Activated CD8-positive, alpha-beta memory T cell treated with anti-CD3 and anti-CD28 coated beads for 36 hours (primary cell): ENCODE measurements around the gene RNF44. TPM values are rescaled to one million over a fixed set of nuclear protein-coding genes. Genes with fewer than 3 reads are reported as not detected.
"Not testable (repeated sequence)": the region's sequence is repeated elsewhere in the genome, so short reads cannot be mapped to it uniquely, and the experiment has no call there.

Experiments
- CTCF ChIA-PET: fragments of 350-600 bp; sonication (Branson Sonifier 250); formaldehyde crosslinking; loops from one replicate; lab custom pipeline; 2021; ENCODE audit warnings: antibody characterized with exemption; lab: Charles Lee
- POLR2A ChIA-PET: fragments of 350-600 bp; sonication (Branson Sonifier 250); formaldehyde crosslinking; loops from one replicate; lab custom pipeline; 2021; ENCODE audit warnings: antibody characterized with exemption; lab: Charles Lee
- total RNA-seq, 2 experiments: library from RNA; stranded (reverse); gene quantifications; one replicate each; pipeline ENCODE4 v1.2.3, GENCODE V29; 2021

The RNF44 gene
- total RNA-seq, 2 experiments from 2014 or later: 47.2 to 50.5 TPM

DNA sequence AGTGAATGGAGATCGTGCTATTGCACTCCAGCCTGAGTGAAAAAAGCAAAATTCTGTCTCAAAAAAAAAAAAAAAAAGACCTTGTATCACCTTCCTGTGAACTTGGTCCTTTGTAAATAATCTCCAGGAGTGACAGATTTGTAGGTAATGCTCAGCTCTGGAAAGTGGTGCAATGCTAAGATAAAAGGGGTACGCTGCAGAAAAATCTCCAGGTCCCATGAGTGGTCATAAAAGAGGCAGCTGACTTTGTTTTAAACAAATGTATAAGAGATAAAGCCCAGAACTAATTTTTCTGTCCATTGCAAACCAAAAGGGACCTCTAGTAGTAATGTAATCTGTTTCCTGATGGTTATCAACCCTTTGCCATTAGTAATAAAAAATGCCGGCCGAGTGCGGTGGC lies 33.7 kb downstream of the RNF44 start:
- ChIA-PET POLR2A (no interaction called here), CTCF (no interaction called here)

DNA sequence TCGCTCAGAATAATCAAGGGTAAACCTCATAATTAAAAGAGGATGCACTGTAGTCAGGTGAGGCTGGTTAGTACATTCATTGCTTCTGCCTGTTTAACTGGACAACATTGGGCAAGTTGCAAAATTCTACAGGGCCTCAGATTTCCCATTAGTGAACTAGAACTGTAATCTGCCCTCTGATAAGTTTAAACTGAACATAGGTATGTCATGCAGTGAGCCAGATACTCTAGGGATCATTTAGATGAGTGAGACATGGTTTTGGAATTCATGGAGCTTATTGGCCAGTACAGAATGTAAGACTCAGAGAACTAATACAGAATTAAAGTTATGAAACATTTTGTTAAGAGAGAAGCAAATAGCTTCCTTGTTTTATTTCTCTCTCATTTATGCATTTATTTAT lies 35.9 kb downstream of the RNF44 start:
- CTCF ChIA-PET: no interaction called here
- POLR2A ChIA-PET: no interaction called here

DNA sequence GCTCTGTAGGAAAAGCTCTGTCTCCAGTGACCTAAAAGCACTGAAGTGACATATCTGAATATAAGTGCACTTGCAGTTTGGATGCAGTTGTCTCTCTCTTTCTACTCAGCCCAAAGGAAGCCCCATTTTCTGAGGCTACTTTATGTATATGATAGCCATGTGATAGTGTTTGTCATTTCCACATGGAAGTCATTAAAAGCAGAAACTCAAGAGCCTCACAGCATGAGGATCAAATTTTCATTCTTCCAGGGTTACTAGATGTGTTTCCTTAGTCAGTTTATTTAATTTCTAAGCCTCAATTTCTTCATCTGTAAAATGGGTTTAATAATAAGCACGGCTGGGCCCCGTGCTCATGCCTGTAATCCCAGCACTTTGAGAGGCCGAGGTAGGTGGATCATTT lies 36.7 kb downstream of the RNF44 start:
- ChIA-PET CTCF (interaction anchor here (1.0 kb wide), 1 partner anchor 86 kb away, joined by 3 read pairs; no protein-coding TSS in a partner anchor), POLR2A (no interaction called here)

DNA sequence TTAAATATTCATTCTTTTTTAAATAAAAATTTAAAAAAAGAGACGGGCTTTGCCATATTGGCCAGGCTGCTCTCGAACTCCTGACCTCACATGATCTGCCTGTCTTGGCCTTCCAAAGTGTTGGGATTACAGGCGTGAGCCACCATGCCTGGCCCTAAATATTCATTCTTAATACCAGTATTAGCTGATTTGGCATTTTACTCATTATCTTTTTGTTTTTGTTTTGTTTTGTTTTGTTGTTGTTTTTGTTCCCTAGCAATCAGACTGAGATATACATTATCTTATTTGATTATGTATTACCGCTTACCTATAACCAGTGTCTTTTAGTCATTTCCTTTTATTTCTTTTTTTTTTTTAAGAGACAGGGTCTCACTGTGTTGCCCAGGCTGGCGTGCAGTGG lies 37.9 kb downstream of the RNF44 start:
- ChIA-PET POLR2A (no interaction called here), CTCF (interaction anchor here (0.8 to 1.0 kb wide), 2 partner anchors 52 to 85 kb away, joined by 3 to 4 read pairs; no protein-coding TSS in a partner anchor)

DNA sequence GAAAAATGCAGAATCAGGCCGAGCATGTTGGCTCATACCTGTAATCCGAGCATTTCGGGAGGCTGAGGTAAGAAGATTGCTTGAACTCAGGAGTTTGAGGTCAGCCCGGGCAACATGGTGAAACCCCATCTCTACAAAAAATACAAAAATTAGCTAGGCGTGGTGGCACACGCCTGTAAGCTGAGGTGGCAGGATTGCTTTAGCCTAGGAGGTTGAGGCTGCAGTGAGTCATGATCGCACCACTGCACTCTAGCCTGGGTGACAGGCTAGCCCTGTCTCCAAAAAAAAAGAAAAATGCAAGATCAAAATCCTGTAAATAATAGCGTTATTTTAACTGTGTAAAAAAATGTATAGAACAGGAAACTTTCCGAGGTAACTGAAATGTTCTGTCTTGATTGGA lies 39.4 kb downstream of the RNF44 start:
- CTCF ChIA-PET: no interaction called here

DNA sequence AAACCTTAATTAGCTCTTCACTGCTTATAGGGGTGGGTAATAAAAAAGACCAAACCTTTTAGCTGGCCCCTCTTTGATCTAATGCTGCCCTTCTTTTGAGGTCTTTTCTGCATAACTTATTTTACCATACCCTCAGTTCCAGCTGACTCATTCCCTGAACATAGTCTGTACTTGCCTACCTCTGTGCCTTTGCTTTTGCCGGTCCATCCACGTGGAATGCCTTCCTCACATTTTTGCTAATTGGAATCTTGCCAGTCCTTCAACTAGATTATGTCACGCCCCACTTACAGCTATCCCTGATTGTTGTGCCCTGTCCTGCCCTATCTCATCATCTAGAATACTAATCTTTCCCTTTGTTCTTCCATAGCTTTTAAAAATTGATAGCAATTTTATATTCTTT lies 44.8 kb downstream of the RNF44 start:
- POLR2A ChIA-PET: no interaction called here

More for the DNA sequence above, 39.4 kb downstream of the RNF44 start:
- POLR2A ChIA-PET: no interaction called here

DNA sequence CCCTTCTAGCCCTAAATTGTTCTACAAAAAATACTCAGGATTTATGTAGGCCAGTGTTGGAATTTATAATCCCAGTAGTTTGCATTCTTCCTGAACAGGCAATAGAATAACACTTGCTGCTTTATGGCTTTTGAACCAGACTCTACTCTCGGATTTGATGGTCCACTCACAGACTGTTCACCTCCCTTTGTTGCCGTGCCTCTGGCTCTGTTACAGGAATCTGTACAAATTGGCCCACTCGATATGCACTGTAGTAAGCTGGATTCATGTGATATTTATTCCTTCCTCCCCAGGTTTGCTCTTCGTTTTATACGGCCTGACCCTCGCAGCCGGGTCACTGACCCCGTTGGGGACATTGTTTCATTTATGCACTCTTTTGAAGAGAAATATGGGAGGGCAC lies 45.3 kb downstream of the RNF44 start:
- ChIA-PET CTCF (no interaction called here), POLR2A (no interaction called here)

More for the DNA sequence above, 44.8 kb downstream of the RNF44 start:
- CTCF ChIA-PET: no interaction called here

DNA sequence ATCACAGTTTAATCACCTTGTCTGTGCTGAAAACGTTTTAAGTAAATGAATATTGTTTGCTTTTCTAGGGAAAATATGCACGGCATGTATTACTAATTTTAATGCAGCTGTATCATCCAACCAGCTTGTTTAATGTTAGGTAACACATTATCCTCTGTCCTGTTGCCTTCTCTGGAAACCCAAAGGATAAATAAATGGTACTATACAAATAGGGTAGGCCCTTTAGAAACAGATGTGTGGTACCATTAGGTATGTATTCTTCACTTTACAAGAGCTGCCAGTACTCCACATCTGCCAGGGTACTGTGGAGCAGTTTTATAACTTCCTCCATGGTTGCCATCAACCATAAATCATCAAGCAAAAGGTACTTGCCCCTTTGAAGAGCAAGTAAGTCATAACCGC lies 46.1 kb downstream of the RNF44 start:
- POLR2A ChIA-PET: no interaction called here
- CTCF ChIA-PET: no interaction called here

DNA sequence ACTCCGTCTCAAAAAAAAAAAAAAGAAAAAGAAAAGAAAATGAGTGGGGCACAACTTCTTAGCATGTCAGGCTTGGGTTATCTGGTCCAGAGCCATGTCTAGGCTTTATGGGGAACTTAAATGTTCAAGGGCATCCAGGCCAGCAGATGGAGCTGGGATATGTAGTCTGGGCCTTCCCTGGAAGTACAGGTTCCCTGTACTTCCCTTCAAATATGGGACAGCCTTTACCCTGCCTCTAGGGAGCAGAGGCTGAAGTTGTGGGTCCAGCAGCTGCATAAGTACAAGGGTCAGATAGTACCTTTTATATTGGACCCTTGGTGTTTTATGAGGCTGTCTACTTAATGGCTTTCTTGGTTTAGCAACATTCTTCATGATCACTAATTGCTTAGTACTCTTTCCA lies 46.9 kb downstream of the RNF44 start:
- CTCF ChIA-PET: interaction anchor here (0.7 kb wide), 1 partner anchor 76 kb away, joined by 4 read pairs; no protein-coding TSS in a partner anchor
- POLR2A ChIA-PET: no interaction called here

DNA sequence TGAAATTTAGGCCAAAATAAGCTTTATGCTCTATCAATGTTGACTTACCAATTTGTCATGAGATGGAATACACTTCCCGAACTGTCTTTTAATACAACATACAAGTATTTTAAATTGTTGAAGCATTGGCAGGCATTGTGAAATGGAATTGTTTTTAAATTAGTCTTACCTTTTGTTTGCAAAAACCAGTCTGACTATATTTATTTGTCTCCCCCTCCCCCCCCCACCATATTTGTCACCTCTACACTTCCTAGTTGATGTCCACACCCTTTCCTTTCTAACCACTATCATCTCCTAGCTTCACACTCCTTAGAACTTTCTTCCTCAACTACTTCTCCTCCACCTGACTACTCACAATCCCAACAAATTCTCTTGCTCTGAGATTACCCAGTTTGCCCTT lies 48.1 kb downstream of the RNF44 start:
- ChIA-PET CTCF (no interaction called here), POLR2A (no interaction called here)

DNA sequence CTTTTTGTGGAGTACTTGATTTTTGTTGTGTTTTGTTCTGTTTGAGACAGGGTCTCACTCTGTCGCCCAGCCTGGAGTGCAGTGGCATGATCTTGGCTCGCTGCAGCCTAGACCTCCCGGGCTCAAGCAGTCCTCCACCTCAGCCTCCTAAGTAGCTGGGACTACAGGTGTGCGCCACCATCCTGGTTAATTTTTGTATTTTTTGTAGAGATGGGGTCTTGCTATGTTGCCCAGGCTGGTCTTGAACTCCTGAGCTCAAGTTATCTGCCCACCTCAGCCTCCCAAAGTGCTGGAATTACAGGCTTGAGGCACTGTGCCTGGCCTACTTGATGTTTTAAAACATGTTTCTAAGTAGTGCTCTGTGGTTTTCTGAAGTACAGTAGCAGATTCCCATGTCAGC lies 50.0 kb downstream of the RNF44 start:
- POLR2A ChIA-PET, CTCF ChIA-PET: not testable (repeated sequence)

DNA sequence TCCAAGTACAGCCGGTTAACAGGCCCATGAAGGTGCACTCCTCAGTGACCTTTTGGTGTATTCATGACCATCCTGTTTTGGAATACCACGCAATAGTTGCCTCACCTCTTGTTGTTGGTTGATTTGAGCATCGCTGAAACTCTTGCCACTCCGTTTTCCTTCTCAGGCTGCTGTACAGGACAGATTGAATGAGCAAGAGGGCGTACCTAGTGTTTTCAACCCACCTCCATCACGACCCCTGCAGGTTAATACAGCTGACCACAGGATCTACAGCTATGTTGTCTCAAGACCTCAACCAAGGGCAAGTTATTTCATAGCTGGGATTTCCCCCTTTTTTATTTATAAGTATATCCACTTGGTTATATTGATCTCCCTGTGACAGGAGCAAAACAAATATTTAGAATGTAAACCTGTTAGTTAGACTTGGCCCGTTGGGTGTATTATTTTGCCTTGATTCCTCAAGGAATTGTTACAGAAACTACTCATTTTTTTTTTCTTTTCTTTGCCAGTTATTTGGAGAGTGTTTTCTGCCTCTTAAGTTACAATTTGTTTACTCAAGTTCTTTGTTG lies 50.9 kb downstream of the RNF44 start:
- POLR2A ChIA-PET: no interaction called here
- CTCF ChIA-PET: no interaction called here

DNA sequence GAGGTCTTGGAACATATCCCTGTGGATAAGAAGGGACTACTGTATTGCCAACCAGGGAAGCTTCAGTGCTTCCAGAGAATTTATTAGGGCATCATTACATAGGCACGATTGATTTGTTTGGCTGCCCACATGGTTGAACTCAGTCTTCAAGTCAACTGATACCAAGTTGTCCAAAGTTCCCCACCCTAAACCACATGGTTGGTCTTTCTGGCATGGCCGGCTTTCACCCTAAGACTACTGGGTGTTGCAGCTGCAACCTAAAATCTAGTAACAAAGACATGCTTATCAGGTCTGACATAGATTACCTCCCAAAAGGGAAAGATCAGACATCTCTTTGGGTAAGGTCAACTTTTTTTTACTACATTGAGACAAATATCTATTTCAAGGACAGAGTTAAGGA lies 52.0 kb downstream of the RNF44 start:
- POLR2A ChIA-PET: no interaction called here

DNA sequence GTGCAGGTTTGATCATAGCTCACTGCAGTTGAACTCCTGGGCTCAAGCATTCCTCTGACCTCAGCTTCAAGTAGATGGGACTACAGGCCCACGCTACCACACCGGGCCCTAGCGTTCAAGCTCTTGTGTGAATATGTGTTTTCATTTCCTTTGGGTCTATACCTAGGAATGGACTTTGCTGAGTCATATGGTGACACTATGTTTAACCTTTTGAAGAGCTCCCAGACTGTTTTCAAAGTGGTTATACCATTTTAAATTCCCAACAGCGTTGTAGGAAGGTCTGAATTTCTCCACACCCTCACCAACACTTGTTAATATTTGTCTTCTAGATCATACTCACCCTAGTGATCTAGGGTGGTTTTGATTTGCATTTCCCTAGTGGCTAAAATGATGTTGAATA lies 55.5 kb downstream of the RNF44 start:
- ChIA-PET CTCF (no interaction called here), POLR2A (no interaction called here)

More for the DNA sequence above, 52.0 kb downstream of the RNF44 start:
- CTCF ChIA-PET: no interaction called here

Other genes with a start within 250 kb of the RNF44 start
- gene KIAA1191, start 175.6 kb downstream of the RNF44 start, total RNA-seq: 10 to 100 TPM; 39.1 to 39.4 TPM
- 10 to 100 TPM; 15.9 to 16.7 TPM for gene ARL10, start 171.9 kb downstream of the RNF44 start, total RNA-seq
- gene NOP16, start 148.8 kb downstream of the RNF44 start, total RNA-seq: 100 to 1,000 TPM; 151 to 163 TPM
- 10 to 100 TPM; 91.5 to 93.6 TPM for gene HIGD2A, start 148.7 kb downstream of the RNF44 start, total RNA-seq
- 10 to 100 TPM; 61.6 to 67.5 TPM for gene CLTB, start 120.9 kb downstream of the RNF44 start, total RNA-seq
- 10 to 100 TPM; 41.7 to 42.9 TPM for gene FAF2, start 89.0 kb downstream of the RNF44 start, total RNA-seq
- gene CDHR2, start 11.9 kb upstream of the RNF44 start, total RNA-seq: under 1 TPM; 0.06 to 0.50 TPM
- 1 to 10 TPM; 2.7 to 3.0 TPM for gene GPRIN1, start 72.8 kb upstream of the RNF44 start, total RNA-seq
- gene SNCB, start 93.1 kb upstream of the RNF44 start, total RNA-seq: not detected
- gene EIF4E1B, start 93.3 kb upstream of the RNF44 start, total RNA-seq: not detected
- gene TSPAN17, start 110.1 kb upstream of the RNF44 start, total RNA-seq: 10 to 100 TPM; 36.6 to 37.9 TPM